GM12892 (cell line): Measurements from ENCODE around the gene IL18R1. TPM values are rescaled to one million over a fixed set of nuclear protein-coding genes. Genes with fewer than 3 reads are reported as not detected.
A peak's percentile ranks its signal among the peaks of the same experiment; 100 is the strongest.
"Not testable (repeated sequence)": the region's sequence is repeated elsewhere in the genome, so short reads cannot be mapped to it uniquely, and the experiment has no call there.

Experiments
- DNase-seq: peaks from one replicate; pipeline ENCODE4 v3.0.0; 2011; ENCODE audit not compliant: insufficient read length
- FAIRE-seq: peaks from 2 replicates; lab custom pipeline; 2011; peaks lifted over from hg19 to GRCh38; lab: Jason Lieb, UNC
- POLR2A ChIP-seq: IDR thresholded peaks from 2 replicates; pipeline ENCODE4 v1.6.1; 2011; ENCODE audit warnings: low read depth, low read length, control low read depth
- POLR2AphosphoS5 ChIP-seq: IDR thresholded peaks from 2 replicates; pipeline ENCODE4 v1.6.1; 2011; ENCODE audit warnings: low read depth, low read length, control low read depth
- TAF1 ChIP-seq: IDR thresholded peaks from 2 replicates; pipeline ENCODE4 v1.6.1; 2011; ENCODE audit warnings: low read depth, mild to moderate bottlenecking, control low read depth, low read length, borderline replicate concordance
- polyA plus RNA-seq: library from polyadenylated mRNA; unstranded; fragments of >200 nt; gene quantifications from one replicate; pipeline ENCODE4 v1.2.1, GENCODE V29; 2012; ENCODE audit warnings: missing spikeins, inconsistent platforms; ENCODE audit not compliant: missing spikeins

Gene IL18R1, protein sequence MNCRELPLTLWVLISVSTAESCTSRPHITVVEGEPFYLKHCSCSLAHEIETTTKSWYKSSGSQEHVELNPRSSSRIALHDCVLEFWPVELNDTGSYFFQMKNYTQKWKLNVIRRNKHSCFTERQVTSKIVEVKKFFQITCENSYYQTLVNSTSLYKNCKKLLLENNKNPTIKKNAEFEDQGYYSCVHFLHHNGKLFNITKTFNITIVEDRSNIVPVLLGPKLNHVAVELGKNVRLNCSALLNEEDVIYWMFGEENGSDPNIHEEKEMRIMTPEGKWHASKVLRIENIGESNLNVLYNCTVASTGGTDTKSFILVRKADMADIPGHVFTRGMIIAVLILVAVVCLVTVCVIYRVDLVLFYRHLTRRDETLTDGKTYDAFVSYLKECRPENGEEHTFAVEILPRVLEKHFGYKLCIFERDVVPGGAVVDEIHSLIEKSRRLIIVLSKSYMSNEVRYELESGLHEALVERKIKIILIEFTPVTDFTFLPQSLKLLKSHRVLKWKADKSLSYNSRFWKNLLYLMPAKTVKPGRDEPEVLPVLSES
- polyA plus RNA-seq = 6.2 TPM

DNA sequence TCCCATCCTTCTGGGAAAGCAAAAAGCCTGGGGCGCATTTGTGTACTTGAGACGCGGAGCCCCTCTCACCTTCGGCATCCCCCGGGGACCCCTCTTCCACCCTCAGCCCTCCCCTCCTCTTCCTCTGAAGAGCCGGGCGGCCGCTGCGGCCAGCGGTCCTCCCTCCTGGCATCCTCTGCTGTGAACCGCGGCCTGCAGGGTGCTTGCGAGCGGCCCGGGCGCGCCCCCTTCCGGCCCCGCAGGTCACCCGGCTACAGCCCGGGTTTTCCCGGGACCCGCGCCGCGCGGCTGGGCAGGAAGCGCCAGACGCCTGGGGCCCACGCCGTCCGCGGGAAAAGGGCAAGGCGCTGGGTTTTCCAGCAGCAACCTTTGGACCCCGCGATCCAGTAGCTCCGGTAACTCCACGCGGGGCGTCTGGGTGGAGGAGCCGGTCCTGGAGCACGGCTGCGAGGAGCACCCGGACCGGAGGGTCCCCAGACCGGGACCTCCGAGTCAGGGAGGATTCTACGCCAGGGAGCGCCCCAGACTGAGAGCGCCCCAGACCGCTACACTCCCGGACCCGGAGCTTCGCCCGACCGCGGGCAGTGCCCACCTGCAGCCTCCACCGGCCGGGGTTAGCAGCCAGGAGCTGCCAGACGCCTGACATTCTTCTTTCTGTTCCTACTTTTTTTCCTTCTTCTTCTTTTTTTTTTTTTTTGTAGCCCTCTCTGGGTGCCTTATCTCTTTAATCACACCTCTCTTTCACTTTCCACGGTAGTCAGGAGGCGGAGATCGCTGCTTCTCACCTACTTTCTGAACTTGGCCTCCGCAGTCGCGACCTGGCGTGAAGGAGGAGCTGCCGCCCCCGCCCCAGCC, at the start of gene IL18R1:
Gene IL18R1 (plus strand): TSS at position 271 of the 855 bp plus-strand sequence. CDS start 6,865 bp downstream, outside the sequence.
- TF ChIP-seq TAF1 (no peak), POLR2A (no peak), POLR2AphosphoS5 (no peak)
- peak; percentile 9 for FAIRE-seq
- peak; percentile 40 for DNase-seq

- FAIRE-seq (no peak), DNase-seq (no peak)
- TF ChIP-seq POLR2A (no peak), TAF1 (no peak), POLR2AphosphoS5 (no peak)
These were observed 49.5 kb upstream of the IL18R1 start for GRCh38 chr2:102306125-102306524.

DNA sequence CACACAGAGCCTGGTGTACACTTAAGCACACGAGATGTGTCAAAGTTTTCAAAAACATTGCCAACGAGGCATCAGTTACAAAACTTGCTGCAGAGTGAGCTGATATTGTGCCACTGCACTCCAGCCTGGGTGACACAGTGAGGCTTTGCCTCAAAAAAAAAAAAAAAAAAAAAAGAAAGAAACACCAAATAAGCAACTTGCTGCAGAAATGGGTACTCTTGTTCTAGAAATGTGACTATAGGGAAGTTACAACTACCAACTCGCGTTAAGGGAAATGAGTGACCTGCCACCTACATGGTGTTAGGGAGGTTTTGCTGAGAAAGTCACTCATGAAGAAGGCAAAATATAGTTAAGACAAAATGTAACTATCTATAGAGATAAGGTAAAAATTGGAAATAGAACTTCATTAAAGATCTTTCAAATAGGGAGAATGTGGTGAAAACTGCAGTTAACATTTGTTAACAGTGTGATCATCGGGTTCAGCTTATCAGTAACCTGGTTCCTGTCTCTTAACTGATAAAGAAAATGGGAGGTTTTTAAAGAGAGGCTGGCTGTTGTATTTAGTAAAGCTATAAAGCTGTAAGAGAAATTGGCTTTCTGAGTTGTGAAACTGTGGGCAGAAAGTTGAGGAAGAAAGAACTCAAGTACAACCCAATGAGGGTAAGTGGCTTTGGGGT, 44.5 kb upstream of the IL18R1 start, which contains the start of gene IL1RL1:
Gene IL1RL1 (plus strand): TSS at position 600 of the 677 bp plus-strand sequence. CDS start 26,702 bp downstream, outside the sequence.
- FAIRE-seq = no peak
- no peak for DNase-seq
- TF ChIP-seq POLR2A = no peak
- TF ChIP-seq POLR2AphosphoS5 = no peak
- TF ChIP-seq TAF1 = no peak

DNA sequence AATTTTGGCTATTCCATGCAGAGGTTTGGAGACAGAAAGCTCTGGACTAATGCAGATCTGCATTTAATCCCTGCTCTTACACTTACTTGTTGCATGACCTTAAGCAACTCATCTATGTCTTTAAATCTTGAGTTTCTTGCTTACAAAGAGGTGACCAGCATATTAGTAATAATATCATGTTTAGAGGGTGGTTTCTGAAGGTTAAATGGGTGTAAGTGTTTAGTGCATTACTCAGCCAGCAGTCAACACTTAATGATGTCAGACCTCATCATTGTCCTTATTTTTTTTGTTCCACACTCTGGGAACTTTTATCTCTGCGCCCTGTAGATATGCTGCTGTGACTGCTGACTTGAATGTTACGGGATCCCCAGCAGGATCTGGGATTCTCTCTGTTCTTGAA, 42.6 kb upstream of the IL18R1 start:
- TF ChIP-seq TAF1 (no peak), POLR2AphosphoS5 (no peak), POLR2A (no peak)
- FAIRE-seq = no peak
- DNase-seq = no peak

GRCh38 chr2:102313471-102313870, 42.1 kb upstream of the IL18R1 start:
- TF ChIP-seq POLR2A = no peak
- TF ChIP-seq TAF1 = no peak
- no peak for TF ChIP-seq POLR2AphosphoS5
- DNase-seq = no peak
- no peak for FAIRE-seq

DNA sequence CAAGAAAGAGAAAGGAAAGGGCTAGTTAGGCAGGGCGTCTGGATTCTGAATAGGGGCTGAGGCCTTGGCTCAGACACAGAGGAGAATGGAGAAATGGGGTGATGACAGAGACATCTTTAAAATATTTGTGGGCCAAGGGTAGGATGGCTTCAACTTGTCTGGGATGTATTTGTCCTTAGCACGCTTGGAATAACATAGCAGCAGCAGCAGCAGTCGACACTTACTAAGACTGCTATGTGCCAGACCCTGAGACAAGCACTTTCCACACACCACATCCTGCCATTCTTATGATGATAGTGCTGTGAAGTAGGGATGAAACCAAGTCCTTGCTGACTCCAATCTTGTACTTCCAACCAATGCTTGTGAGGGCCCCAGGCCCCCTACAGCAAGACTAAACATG, 41.6 kb upstream of the IL18R1 start:
- DNase-seq = no peak
- TF ChIP-seq TAF1 (no peak), POLR2A (no peak)
- FAIRE-seq = no peak

DNA sequence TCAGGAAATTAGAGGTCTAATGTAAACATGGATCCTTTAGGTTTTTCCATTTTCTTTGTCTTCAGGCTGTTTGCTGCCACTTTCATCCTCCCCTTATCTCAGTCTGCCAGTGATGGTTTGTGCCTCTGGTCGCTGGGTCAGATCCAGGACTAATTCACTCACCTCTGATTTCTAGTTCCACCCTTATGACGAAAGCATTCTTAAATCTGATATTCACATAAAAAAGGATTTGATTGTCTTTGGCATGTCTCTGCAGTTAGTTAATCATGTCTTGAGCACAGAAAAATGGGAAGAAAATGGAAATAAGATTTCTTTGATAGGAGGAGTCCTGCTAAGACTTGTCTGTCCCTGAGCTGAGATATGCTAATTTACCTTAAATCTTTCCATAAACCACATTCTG, 39.7 kb upstream of the IL18R1 start:
- FAIRE-seq (no peak), DNase-seq (no peak)
- TF ChIP-seq POLR2AphosphoS5 = no peak
- no peak for TF ChIP-seq TAF1
- TF ChIP-seq POLR2A = no peak

DNA sequence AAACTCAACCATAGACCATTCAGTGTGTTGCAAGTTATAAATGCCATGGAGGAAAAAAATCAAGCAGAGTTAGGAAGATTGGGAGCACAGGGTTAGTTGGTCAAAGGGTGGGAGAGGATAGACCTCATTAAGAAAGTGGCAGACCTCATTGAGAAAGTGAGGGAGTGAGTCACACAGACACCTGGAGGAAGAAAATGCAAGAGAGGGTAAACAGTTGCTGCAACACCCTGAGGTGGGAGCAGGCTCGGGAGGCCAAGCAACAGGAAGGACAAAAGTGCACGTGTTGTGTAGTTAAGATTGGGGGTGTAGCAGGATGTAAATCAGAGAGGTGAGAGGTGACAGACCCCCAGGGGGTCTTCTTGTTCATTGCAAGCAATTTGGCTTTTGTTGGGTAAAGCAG, 37.9 kb upstream of the IL18R1 start:
- no peak for DNase-seq
- TF ChIP-seq TAF1 (no peak), POLR2AphosphoS5 (no peak), POLR2A (no peak)
- no peak for FAIRE-seq

- DNase-seq = no peak
- FAIRE-seq = no peak
- TF ChIP-seq POLR2A (no peak), TAF1 (no peak), POLR2AphosphoS5 (no peak)
These were observed 37.2 kb upstream of the IL18R1 start for GRCh38 chr2:102318437-102318836.

- no peak for TF ChIP-seq POLR2AphosphoS5
- TF ChIP-seq POLR2A = no peak
- no peak for TF ChIP-seq TAF1
- FAIRE-seq (no peak), DNase-seq (no peak)
These were observed 33.5 kb upstream of the IL18R1 start for GRCh38 chr2:102321941-102322719.

- FAIRE-seq, DNase-seq: not testable (repeated sequence)
These were observed 30.7 kb upstream of the IL18R1 start for GRCh38 chr2:102324914-102325313.
